PC-9 (cell line): ENCODE results near the gene TXLNA. TPM values are rescaled to one million over a fixed set of nuclear protein-coding genes. Genes with fewer than 3 reads are reported as not detected.

Experiments
- BruUV-seq: library from RNA; stranded (reverse); fragments of 400-500 nt; replicated peaks from 2 replicates; lab custom pipeline; 2021; lab: Mats Ljungman, UMichigan
- CTCF ChIA-PET: fragments of 300-600 bp; sonication (Branson Sonifier 250); formaldehyde crosslinking; loops from one replicate; lab custom pipeline; 2022; ENCODE audit warnings: antibody characterized with exemption; lab: Charles Lee
- POLR2A ChIA-PET: fragments of 300-600 bp; sonication (Branson Sonifier 250); formaldehyde crosslinking; loops from one replicate; lab custom pipeline; 2022; ENCODE audit warnings: antibody characterized with exemption; ENCODE audit not compliant: unreplicated experiment; lab: Charles Lee
- DNase-seq, 2 experiments: peaks; one replicate each; pipeline versions ENCODE4 v3.0.0 to v3.0.0-alpha.2; 2015 to 2022; ENCODE audit warnings: mixed read lengths in 1 of 2
- H2AFZ ChIP-seq: fragments of 200-600 bp; sonication (generic); 2 replicates; pipeline ENCODE4 v1.8.1; 2017; ENCODE audit warnings: antibody characterized with exemption
- H3F3A ChIP-seq: fragments of 200-600 bp; sonication (generic); 2 replicates; pipeline ENCODE4 v1.8.1; 2017; ENCODE audit warnings: antibody characterized with exemption, mild to moderate bottlenecking, low read depth; ENCODE audit not compliant: insufficient read depth
- H3K27ac ChIP-seq: fragments of 200-600 bp; sonication (generic); 2 replicates; pipeline ENCODE4 v1.6.1; 2016; ENCODE audit warnings: mixed run types
- H3K27me3 ChIP-seq: fragments of 200-600 bp; sonication (generic); 2 replicates; pipeline ENCODE4 v1.6.1; 2016; ENCODE audit warnings: low read depth, mixed run types; ENCODE audit not compliant: insufficient read depth
- H3K36me3 ChIP-seq: fragments of 200-600 bp; sonication (generic); 2 replicates; pipeline ENCODE4 v1.6.1; 2016; ENCODE audit warnings: low read depth, mixed run types
- H3K4me1 ChIP-seq: fragments of 200-600 bp; sonication (generic); replicated peaks from 2 replicates; pipeline ENCODE4 v1.6.1; 2016; ENCODE audit warnings: mixed run types; ENCODE audit not compliant: insufficient read depth
- H3K4me2 ChIP-seq: fragments of 200-600 bp; sonication (generic); 2 replicates; pipeline ENCODE4 v1.6.1; 2017; ENCODE audit warnings: mixed run types
- H3K4me3 ChIP-seq: fragments of 200-600 bp; sonication (generic); 2 replicates; pipeline ENCODE4 v1.6.1; 2016; ENCODE audit warnings: mixed run types
- H3K79me2 ChIP-seq: fragments of 200-600 bp; sonication (generic); 2 replicates; pipeline ENCODE4 v1.6.1; 2017; ENCODE audit warnings: low read depth, mixed run types
- H3K9me2 ChIP-seq: fragments of 200-600 bp; sonication (generic); 2 replicates; pipeline ENCODE4 v1.8.1; 2017; ENCODE audit warnings: mild to moderate bottlenecking; ENCODE audit not compliant: insufficient read depth
- H3K9me3 ChIP-seq: fragments of 200-600 bp; sonication (generic); 2 replicates; pipeline ENCODE4 v1.8.1; 2016; ENCODE audit warnings: low read depth; ENCODE audit not compliant: insufficient read depth
- H4K20me1 ChIP-seq: fragments of 200-600 bp; sonication (generic); 2 replicates; pipeline ENCODE4 v1.8.1; 2017; ENCODE audit not compliant: insufficient read depth
- EZH2 ChIP-seq: fragments of 200-600 bp; sonication (generic); IDR thresholded peaks from 2 replicates; pipeline ENCODE4 v1.8.0; 2017; ENCODE audit warnings: antibody characterized with exemption, low read depth
- intact Hi-C: fragments of 100-400 bp; cut with micrococcal nuclease; formaldehyde crosslinking; loops from one replicate; pipeline ENCODE4 v1.10.0; 2022; ENCODE audit not compliant: unreplicated experiment
- total RNA-seq: library from RNA; stranded (reverse); gene quantifications from 2 replicates; pipeline ENCODE4 v1.2.3, GENCODE V29; 2021
- TF ChIP-seq, protein P1 (sequence below): fragments of 200-600 bp; sonication (generic); conservative IDR thresholded peaks from 2 replicates; pipeline ENCODE4 v1.6.1; 2017; ENCODE audit warnings: mixed run types, antibody characterized with exemption, mild to moderate bottlenecking, moderate library complexity

Gene TXLNA
- total RNA-seq, 1 experiment from 2014 or later = 45.8 TPM

GRCh38 chr1:32200226-32201010 is 20.9 kb downstream of the TXLNA start, which contains the start of gene CCDC28B:
CCDC28B (plus strand) TSS chr1:32200595; CDS start chr1:32201936, 1,341 bp downstream.
- no TSS peak for BruUV-seq
- H3K79me2 ChIP-seq = no peaks in the 10 kb centered on the region
- POLR2A ChIA-PET = interaction anchor here (0.6 to 0.7 kb wide), 3 partner anchors 136 to 1448 kb away, joined by 3 to 4 read pairs (median 3); partner anchors contain the start of gene MARCKSL1
- H3F3A ChIP-seq = peaks cover 57% of the 10 kb centered on the region
- H3K36me3 ChIP-seq = peaks cover 11% of the 10 kb centered on the region; the same call in 1 of the 2 replicates
- H3K4me2 ChIP-seq = peak within 1 kb of the TSS; percentile 80
- intact Hi-C loops = no loop called here
- no peaks in the 10 kb centered on the region for H3K9me2 ChIP-seq
- peak within 1 kb of the TSS; percentile 51; the same call in 1 of the 2 replicates for H3K4me3 ChIP-seq
- H3K27ac ChIP-seq = no peak within 1 kb of the TSS
- H3K27me3 ChIP-seq = no peaks in the 10 kb centered on the region
- peaks cover 2% of the 10 kb centered on the region for H4K20me1 ChIP-seq
- peak within 1 kb of the TSS; percentile 63; the same call in 1 of the 2 replicates for H2AFZ ChIP-seq
- TF ChIP-seq EZH2 = no peak
- TF ChIP-seq, protein P1, sequence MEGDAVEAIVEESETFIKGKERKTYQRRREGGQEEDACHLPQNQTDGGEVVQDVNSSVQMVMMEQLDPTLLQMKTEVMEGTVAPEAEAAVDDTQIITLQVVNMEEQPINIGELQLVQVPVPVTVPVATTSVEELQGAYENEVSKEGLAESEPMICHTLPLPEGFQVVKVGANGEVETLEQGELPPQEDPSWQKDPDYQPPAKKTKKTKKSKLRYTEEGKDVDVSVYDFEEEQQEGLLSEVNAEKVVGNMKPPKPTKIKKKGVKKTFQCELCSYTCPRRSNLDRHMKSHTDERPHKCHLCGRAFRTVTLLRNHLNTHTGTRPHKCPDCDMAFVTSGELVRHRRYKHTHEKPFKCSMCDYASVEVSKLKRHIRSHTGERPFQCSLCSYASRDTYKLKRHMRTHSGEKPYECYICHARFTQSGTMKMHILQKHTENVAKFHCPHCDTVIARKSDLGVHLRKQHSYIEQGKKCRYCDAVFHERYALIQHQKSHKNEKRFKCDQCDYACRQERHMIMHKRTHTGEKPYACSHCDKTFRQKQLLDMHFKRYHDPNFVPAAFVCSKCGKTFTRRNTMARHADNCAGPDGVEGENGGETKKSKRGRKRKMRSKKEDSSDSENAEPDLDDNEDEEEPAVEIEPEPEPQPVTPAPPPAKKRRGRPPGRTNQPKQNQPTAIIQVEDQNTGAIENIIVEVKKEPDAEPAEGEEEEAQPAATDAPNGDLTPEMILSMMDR = no peak
- CTCF ChIA-PET = interaction anchor here (0.5 to 1.0 kb wide), 2 partner anchors 62 to 121 kb away, joined by 3 to 4 read pairs; no protein-coding TSS in a partner anchor
- H3K9me3 ChIP-seq = no peaks in the 10 kb centered on the region
- H3K4me1 ChIP-seq = 0 out of 2 replicates have a peak, but pooled peaks cover 6% of the 10 kb centered on the region
- DNase-seq = peak in 1 of 2 experiments; percentile 41

DNA sequence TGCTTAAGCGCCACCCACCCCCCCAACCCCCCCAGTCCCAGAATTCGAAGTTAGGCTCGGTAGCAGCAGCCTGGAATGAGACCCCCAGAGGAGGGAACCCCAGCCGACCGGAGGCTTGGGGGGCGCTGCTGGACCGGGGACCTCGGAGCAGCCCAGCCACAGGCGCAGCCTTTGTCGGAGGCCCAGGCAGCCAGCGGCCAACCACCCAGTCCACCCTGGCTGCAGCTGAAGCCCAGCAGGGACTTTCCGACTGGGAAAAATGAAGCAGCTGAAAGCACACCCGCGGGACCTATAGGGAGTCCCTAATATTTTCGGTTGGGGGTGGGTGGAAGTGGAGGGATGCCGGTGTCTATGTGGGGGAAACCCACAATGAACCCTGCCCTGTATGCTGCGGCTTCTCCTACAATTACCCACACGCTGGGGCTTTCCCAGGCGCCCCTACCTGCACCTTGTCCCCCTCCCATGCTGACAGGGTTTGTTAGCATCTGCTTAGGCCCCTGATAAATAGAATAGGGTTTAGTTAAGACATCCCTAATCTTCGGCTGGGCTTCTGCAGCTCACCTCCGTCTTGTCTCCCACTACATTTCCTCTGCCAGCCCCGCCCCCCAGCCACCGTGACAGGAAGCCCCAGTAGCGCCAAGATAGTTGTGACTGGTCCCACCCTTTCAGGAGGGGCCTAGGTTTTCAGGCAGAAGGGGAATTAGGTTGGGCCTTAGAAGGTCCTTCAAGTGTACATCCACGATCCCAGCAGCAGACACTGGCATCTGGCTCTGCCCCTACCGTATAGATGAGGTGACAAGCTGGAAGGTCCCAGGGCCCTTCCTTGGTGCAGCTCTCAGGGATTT is 21.8 kb downstream of the TXLNA start:
- H3K27ac ChIP-seq = no peak overlapping the region
- intact Hi-C loops = no loop called here
- no peaks in the 10 kb centered on the region for H3K9me2 ChIP-seq
- H3K9me3 ChIP-seq = no peaks in the 10 kb centered on the region
- peaks cover 2% of the 10 kb centered on the region for H4K20me1 ChIP-seq
- H3K4me1 ChIP-seq = 0 out of 2 replicates have a peak, but pooled peaks cover 7% of the 10 kb centered on the region
- ChIA-PET CTCF (interaction anchor here (0.5 kb wide), 1 partner anchor 61 kb away, joined by 4 read pairs; no protein-coding TSS in a partner anchor), POLR2A (interaction anchor here (0.7 kb wide), 1 partner anchor 135 kb away, joined by 3 read pairs; the partner anchor contains the start of gene MARCKSL1)
- H3F3A ChIP-seq = peaks cover 49% of the 10 kb centered on the region
- H3K4me3 ChIP-seq = no peak overlapping the region
- H3K4me2 ChIP-seq = peak overlapping the region; percentile 80
- H3K79me2 ChIP-seq = 0 out of 2 replicates have a peak, but pooled peaks cover 6% of the 10 kb centered on the region
- no peak overlapping the region for H2AFZ ChIP-seq
- BruUV-seq = no TSS peak
- TF ChIP-seq EZH2 = no peak
- TF ChIP-seq, protein P1 = no peak
- no peaks in the 10 kb centered on the region for H3K27me3 ChIP-seq
- DNase-seq = no peak
- H3K36me3 ChIP-seq = peaks cover 7% of the 10 kb centered on the region; the same call in 1 of the 2 replicates

DNA sequence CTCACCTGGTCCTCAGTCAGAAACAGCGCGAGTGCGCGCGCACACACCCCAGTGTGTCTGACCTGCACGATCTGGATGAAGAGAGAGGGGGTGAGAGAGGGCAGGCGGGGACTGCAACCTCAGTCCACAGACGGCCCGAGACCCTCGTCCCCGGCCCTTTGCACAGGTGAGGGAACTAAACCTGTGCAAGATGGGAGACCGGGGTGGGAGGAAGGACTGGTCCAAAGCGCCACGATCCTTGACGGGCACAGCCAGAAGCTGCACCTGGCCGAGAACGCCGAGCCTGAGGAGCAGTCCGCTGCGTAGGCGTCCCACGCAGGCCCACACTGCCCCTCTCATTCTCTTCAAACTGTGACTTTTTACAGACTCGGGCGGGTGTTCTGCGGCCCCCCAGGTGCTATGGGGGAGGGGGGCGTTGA is 25.5 kb downstream of the TXLNA start:
- no peak for TF ChIP-seq EZH2
- TF ChIP-seq, protein P1 = no peak
- no peaks in the 10 kb centered on the region for H4K20me1 ChIP-seq
- peaks cover 24% of the 10 kb centered on the region for H3K4me1 ChIP-seq
- no peaks in the 10 kb centered on the region for H3K9me2 ChIP-seq
- peaks cover 38% of the 10 kb centered on the region for H3F3A ChIP-seq
- DNase-seq = no peak
- no peaks in the 10 kb centered on the region for H3K27me3 ChIP-seq
- peak overlapping the region; percentile 97 for H3K4me2 ChIP-seq
- H3K79me2 ChIP-seq = 0 out of 2 replicates have a peak, but pooled peaks cover 15% of the 10 kb centered on the region
- no peaks in the 10 kb centered on the region for H3K9me3 ChIP-seq
- H3K27ac ChIP-seq = no peak overlapping the region
- ChIA-PET POLR2A (interaction anchor here (0.7 kb wide), 1 partner anchor 87 kb away, joined by 3 read pairs; no protein-coding TSS in a partner anchor), CTCF (interaction anchor here (1.0 kb wide), 1 partner anchor 128 kb away, joined by 3 read pairs; no protein-coding TSS in a partner anchor)
- BruUV-seq = TSS peak; percentile 18
- H2AFZ ChIP-seq = peak overlapping the region; percentile 85
- intact Hi-C loops = no loop called here
- H3K4me3 ChIP-seq = peak overlapping the region; percentile 78
- H3K36me3 ChIP-seq = 0 out of 2 replicates have a peak, but pooled peaks cover 10% of the 10 kb centered on the region
